SK-N-DZ (cell line): ENCODE data around the gene TOR4A.
"Not testable (repeated sequence)": the region's sequence is repeated elsewhere in the genome, so short reads cannot be mapped to it uniquely, and the experiment has no call there.

Source experiments
- DNase-seq: peaks from one replicate; pipeline ENCODE4 v3.0.0-alpha.2; 2015; ENCODE audit warnings: low spot score

TOR4A gene

DNA sequence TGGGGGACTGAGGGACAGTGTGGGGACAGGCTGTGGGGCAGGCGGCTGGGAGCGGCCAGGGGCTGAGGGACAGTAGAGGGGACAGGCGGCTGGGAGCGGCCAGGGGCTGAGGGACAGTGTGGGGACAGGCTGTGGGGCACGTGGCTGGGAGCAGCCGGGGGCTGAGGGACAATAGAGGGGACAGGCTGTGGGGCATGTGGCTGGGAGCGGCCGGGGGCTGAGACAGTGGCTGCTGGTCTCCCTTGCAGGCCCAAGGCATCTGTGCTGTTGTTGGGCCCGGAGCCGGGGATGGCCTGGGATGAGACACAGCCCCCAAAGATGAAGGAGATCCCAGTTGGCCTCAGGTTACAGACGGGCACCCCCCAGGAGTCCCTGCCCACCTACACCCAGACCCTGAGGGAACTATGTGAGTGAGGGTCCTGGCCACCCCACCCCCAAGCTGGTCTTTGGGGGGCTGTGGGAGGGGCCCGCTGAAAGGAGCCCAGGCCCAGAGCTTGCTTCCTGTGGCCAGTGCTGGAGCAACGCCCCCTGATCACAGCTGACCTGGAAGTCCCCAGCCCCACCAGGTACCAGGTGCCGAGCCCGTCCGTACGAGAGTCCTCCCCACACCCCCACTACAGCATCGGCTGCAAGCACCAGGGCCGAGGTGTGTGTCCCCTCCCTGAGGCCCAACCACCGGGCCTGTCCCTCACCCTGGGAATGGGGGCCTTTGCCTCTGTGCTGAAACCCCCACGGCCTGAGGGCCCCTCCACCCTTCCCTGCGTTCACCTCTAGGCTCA lies 25.8 kb upstream of the TOR4A start:
- no peak for DNase-seq

DNA sequence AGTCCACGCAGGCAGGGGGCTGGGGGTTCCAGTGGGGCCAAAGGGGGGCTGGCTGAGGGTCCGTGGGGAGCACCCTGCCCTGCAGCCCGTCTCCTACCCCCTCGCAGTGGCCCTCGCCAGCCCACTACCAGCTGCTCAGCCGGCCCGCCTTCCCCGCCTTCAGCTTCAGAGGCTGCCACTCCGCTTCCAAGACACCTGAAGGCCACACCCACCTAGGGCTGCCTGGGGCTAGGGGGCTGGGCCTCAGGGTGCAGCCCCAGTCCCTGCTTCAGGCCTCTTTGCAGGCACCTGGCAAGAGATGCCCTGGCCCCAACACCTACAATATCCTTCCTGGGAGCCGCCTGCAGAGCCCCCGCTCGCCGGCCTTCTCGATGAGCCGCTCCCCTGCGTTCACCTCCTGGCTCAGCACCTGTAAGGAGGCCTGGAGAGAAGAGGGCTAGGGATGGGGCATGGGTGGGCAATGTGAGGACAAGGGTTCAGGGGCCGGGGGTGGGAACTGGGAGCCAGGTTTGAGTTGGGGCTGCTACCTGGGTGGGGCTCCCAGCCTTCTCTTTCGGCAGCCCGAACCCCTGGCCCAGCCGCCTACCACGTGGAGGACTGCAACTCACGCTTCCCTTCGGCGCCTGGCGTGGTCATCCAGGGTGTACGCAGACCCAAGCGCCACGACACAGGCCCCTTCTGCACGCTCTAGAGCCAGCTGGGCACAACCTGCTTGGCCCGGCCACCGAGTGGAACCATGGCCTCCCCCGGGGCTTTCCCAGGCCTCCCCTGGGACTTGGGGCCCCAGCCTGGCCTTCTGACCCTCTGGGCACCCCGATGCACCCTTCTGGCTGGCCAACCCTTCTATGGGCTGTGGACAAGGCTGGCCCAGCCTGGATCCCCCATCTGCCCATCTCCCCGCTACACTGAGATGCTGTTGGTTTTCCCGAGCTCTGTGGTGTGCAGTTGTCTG lies 24.7 kb upstream of the TOR4A start:
- no peak for DNase-seq

- peak; percentile 45 for DNase-seq
These were observed 23.6 kb upstream of the TOR4A start for GRCh38 chr9:137253717-137254623.

- peak; percentile 85 for DNase-seq
These were observed 22.7 kb upstream of the TOR4A start, which contains the start of gene NELFB for GRCh38 chr9:137254624-137255447. NELFB (plus strand) TSS chr9:137255327.

DNA sequence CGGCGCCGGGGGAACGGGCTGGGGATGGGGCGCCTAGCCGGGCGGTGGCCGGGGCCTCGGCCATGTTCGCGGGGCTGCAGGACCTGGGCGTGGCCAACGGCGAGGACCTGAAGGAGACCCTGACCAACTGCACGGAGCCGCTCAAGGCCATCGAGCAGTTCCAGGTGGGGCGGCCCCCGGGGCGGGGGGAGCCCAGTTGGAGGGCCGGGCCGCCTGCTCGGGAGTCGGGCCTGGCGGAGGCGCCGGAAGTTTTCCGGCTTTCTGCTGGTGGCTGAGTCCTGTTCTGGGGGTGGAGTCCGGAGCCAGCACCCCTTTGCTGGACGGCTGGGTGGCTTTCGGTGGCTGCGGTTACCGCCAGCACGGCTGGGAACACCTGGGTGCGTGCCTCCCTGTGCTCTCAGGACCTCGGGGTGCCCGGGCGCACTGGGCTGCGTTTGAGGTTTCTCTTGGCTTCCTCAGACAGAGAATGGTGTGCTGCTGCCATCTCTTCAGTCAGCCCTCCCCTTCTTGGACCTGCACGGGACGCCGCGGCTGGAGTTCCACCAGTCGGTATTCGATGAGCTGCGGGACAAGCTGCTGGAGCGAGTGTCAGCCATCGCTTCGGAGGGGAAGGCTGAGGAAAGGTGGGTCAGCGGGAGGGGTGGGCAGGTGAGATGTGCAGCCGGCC lies 21.9 kb upstream of the TOR4A start:
- DNase-seq, result no peak

- no peak for DNase-seq
These were observed 21.2 kb upstream of the TOR4A start for GRCh38 chr9:137256362-137256761.

DNA sequence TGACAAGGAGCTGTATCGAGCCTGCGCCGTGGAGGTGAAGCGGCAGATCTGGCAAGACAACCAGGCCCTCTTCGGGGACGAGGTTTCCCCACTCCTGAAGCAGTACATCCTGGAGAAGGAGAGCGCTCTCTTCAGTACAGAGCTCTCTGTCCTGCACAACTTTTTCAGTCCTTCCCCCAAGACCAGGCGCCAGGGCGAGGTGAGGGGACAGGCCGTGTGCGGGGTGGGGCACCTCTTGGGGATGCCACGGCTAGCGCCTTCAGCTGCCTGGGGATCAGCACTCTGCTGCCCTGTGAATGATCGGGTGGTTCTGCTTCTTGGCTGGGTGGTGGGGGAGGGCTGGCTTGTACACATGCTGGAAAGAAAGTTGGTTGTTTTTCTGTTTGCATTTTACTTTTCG lies 20.7 kb upstream of the TOR4A start:
- no peak for DNase-seq

DNA sequence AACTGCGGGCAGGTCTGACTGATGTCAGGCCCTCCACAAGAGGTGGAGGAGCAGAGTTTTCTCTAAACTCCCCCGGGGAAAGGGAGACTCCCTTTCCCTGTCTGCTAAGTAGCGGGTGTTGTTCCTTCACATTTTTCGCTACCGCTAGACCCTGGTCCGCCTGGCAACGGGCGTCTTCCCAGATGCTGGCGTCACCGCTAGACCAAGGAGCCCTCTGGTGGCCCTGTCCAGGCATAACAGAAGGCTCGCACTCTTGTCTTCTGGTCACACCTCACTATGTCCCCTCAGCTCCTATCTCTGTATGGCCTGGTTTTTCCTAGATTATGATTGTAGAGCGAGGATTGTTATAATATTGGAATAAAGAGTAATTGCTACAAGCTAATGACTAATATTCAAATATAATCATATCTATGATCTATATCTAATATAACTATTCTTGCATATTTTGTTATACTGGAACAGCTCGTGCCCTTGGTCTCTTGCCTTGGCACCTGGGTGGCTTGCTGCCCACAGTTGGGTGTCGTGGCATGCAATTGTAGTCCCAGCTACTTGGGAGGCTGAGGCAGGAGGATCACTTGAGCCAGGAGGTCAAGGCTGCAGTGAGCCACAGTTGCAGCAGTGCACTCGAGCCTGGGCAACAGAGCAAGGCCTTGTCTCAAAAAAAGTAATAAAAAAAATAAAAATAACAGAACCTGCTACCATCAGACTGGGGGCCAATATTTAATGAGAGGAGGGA lies 15.2 kb upstream of the TOR4A start:
- not testable (repeated sequence) for DNase-seq

GRCh38 chr9:137262909-137263285 lies 14.6 kb upstream of the TOR4A start:
- DNase-seq, result no peak

GRCh38 chr9:137263506-137263905 lies 14.0 kb upstream of the TOR4A start:
- DNase-seq, result no peak

- DNase-seq, result no peak
These were observed 13.5 kb upstream of the TOR4A start for GRCh38 chr9:137264067-137264466.

DNA sequence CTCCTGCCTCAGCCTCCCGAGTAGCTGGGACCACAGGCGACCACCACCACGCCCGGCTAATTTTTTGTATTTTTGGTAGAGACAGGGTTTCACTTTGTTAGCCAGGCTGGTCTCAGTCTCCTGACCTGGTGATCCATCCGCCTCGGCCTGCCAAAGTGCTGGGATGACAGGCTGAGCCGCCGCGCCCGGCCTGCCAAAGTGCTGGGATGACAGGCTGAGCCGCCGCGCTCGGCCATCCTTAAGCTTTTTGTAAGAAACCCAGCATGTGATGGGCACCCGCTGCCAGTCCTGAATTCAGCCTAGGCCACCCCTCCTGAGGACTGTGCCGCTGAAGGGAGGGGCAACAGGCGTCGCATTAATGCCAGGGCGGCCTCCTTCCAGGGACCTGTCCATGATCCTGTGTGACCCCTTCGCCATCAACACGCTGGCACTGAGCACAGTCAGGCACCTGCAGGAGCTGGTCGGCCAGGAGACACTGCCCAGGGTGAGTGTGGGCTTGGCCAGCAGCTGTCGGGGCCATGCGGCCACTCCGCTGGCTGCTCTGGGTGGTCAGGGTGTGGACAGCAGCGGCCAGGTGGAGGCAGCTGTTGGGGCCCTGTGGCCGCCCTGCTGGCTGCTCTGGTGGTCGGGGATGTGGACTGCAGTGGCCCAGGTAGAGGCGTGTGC lies 11.9 kb upstream of the TOR4A start:
- DNase-seq, result no peak

DNA sequence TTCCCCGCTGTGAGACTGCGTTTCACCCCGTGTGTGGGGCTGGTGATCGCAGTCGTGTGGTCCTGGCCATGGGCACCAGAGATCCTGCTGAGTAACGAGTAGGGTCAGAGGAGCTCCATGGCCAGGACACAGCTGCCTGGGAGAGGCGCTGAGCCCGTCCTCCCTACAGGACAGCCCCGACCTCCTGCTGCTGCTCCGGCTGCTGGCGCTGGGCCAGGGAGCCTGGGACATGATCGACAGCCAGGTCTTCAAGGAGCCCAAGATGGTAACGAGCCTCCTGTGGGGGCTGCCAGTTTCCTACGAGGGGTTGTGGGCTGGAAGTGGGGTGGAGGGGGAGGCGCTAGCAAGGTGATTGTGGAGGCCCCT lies 11.4 kb upstream of the TOR4A start:
- no peak for DNase-seq

DNA sequence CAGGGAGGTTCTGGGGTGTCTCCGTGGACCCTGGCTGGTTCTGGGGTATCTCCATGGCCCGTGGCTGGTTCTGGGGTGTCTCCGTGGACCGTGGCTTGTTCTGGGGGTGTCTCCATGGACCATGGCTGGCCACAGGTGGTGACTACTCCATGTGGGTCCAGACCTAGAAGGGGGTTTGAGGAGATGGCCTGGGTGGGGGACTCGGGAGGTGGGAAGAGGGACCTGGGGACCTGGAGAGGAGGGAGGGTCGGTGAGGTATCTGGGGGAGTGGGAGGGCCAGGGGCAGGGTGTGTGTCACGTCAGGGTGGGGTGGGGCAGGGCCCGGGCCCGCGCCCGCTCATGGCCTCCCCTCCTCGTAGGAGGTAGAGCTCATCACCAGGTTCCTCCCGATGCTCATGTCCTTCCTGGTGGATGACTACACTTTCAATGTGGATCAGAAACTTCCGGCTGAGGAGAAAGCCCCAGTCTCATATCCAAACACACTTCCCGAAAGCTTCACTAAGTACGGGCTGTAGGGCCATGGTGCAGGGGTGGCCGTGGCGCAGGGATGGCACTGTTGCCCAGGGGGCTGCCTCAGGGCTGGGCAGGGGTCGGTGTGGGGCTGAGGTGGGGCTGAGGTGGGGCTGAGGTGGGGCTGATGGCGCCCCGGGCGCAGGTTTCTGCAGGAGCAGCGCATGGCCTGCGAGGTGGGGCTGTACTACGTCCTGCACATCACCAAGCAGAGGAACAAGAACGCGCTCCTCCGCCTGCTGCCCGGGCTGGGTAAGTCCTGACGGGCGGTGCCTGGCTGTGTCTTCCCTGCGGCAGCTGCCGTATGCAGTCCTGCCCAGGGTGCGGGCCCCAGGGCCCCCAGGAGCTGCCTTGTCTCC lies 10.7 kb upstream of the TOR4A start:
- no peak for DNase-seq

DNA sequence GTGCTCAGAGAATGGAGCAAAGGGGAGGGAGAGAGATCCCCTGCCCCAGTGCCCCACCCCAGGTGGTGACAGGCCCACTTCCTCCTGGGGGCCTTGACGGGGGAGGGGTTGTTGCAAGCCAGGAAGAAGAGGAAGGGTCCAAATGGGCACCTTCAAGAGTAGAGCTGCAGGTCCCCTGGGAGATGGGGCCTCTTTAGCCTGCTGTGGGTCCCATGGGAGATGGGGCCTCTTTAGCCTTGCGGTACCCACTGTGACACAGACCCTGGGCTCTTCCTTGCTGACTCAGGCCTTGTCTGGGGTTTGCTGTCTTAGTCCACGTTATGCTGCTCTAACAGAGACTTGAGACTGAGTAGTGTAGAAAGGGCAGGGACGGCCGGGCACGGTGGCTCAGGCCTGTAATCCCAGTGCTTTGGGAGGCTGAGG lies 9.6 kb upstream of the TOR4A start:
- DNase-seq, result no peak

GRCh38 chr9:137268538-137269201 lies 8.9 kb upstream of the TOR4A start:
- DNase-seq, result no peak

- no peak for DNase-seq
These were observed 8.2 kb upstream of the TOR4A start for GRCh38 chr9:137269231-137269772.
